Renal cortical epithelial cell (primary cell): ENCODE results near the gene ADRA2A. TPM values are rescaled to one million over a fixed set of nuclear protein-coding genes. Genes with fewer than 3 reads are reported as not detected.

ENCODE experiments used
- DNase-seq: peaks from one replicate; pipeline ENCODE4 v3.0.0-alpha.2; 2011; ENCODE audit warnings: low read depth
- total RNA-seq: library from RNA; depleted of rRNA; stranded (reverse); fragments of >200 nt; gene quantifications from 2 replicates; pipeline ENCODE4 v1.2.3, GENCODE V29; 2014

The ADRA2A gene
- total RNA-seq, 1 donor from 2014 or later, result 0.15 TPM

GRCh38 chr10:111083222-111084095, 6.6 kb downstream of the ADRA2A start:
- no peak for DNase-seq

- no peak for DNase-seq
These were observed 7.8 kb downstream of the ADRA2A start for GRCh38 chr10:111084366-111085255.

GRCh38 chr10:111085690-111086353, 9.0 kb downstream of the ADRA2A start:
- no peak for DNase-seq

GRCh38 chr10:111086574-111086973, 9.7 kb downstream of the ADRA2A start:
- no peak for DNase-seq

GRCh38 chr10:111087331-111087756, 10.5 kb downstream of the ADRA2A start:
- DNase-seq, result no peak

- DNase-seq, result no peak
These were observed 11.2 kb downstream of the ADRA2A start for GRCh38 chr10:111087968-111088505.

GRCh38 chr10:111089293-111089692, 12.5 kb downstream of the ADRA2A start:
- DNase-seq, result no peak

- DNase-seq, result no peak
These were observed 15.0 kb downstream of the ADRA2A start for GRCh38 chr10:111091833-111092232.

GRCh38 chr10:111093741-111094380, 17.0 kb downstream of the ADRA2A start:
- DNase-seq, result peak; percentile 52

- no peak for DNase-seq
These were observed 22.0 kb downstream of the ADRA2A start for GRCh38 chr10:111098679-111099437.

GRCh38 chr10:111100198-111100597, 23.4 kb downstream of the ADRA2A start:
- DNase-seq, result no peak

- no peak for DNase-seq
These were observed 25.0 kb downstream of the ADRA2A start for GRCh38 chr10:111101796-111102195.

- DNase-seq, result no peak
These were observed 25.6 kb downstream of the ADRA2A start for GRCh38 chr10:111102359-111102837.

GRCh38 chr10:111103196-111103840, 26.5 kb downstream of the ADRA2A start:
- DNase-seq, result no peak

GRCh38 chr10:111104811-111105210, 28.0 kb downstream of the ADRA2A start:
- DNase-seq, result no peak

- DNase-seq, result no peak
These were observed 29.3 kb downstream of the ADRA2A start for GRCh38 chr10:111106081-111106480.

- DNase-seq, result no peak
These were observed 30.2 kb downstream of the ADRA2A start for GRCh38 chr10:111107023-111107422.

GRCh38 chr10:111107846-111108245, 31.0 kb downstream of the ADRA2A start:
- DNase-seq, result no peak

GRCh38 chr10:111108441-111108840, 31.6 kb downstream of the ADRA2A start:
- no peak for DNase-seq
